GM23338 (cell line): Measurements from ENCODE around the gene CTNNA3. TPM values are rescaled to one million over a fixed set of nuclear protein-coding genes. Genes with fewer than 3 reads are reported as not detected.

ENCODE experiments used
- ATAC-seq: fragments of 200-7000 bp; cut with Tn5 transposase; 3 replicates; pipeline ENCODE4 v1.9.1; 2020
- DNase-seq: peaks from one replicate; pipeline ENCODE4 v3.0.0-alpha.2; 2015; ENCODE audit warnings: low spot score
- H2AFZ ChIP-seq: fragments of 200-600 bp; sonication (generic); 2 replicates; pipeline ENCODE4 v1.8.0; 2016; ENCODE audit warnings: antibody characterized with exemption, mild to moderate bottlenecking, moderate library complexity
- H3F3A ChIP-seq: fragments of 200-600 bp; sonication (generic); replicated peaks from 2 replicates; pipeline ENCODE4 v1.8.0; 2017; ENCODE audit warnings: antibody characterized with exemption, mixed run types, low read depth
- H3K27ac ChIP-seq: fragments of 200-600 bp; sonication (generic); 2 replicates; pipeline ENCODE4 v1.6.1; 2016; ENCODE audit warnings: low read depth
- H3K27me3 ChIP-seq: fragments of 200-600 bp; sonication (generic); 2 replicates; pipeline ENCODE4 v1.8.0; 2016; ENCODE audit warnings: mild to moderate bottlenecking, mixed run types, moderate library complexity; ENCODE audit not compliant: insufficient read depth
- H3K36me3 ChIP-seq: fragments of 200-600 bp; sonication (generic); 2 replicates; pipeline ENCODE4 v1.8.0; 2016; ENCODE audit warnings: mild to moderate bottlenecking; ENCODE audit not compliant: insufficient read depth
- H3K4me1 ChIP-seq: fragments of 200-600 bp; sonication (generic); 2 replicates; pipeline ENCODE4 v1.8.0; 2016; ENCODE audit warnings: mild to moderate bottlenecking, moderate library complexity; ENCODE audit not compliant: insufficient read depth
- H3K4me2 ChIP-seq: fragments of 200-600 bp; sonication (generic); 2 replicates; pipeline ENCODE4 v1.7.1; 2017; ENCODE audit warnings: mixed run types
- H3K4me3 ChIP-seq: fragments of 200-600 bp; sonication (generic); 2 replicates; pipeline ENCODE4 v1.6.1; 2016; ENCODE audit warnings: mixed run types
- H3K79me2 ChIP-seq: fragments of 200-600 bp; sonication (generic); replicated peaks from 2 replicates; pipeline ENCODE4 v1.8.0; 2017; ENCODE audit warnings: mild to moderate bottlenecking; ENCODE audit not compliant: insufficient read depth
- H3K9me2 ChIP-seq: fragments of 200-600 bp; sonication (generic); 2 replicates; pipeline ENCODE4 v1.8.0; 2017; ENCODE audit not compliant: insufficient read depth
- H4K20me1 ChIP-seq: fragments of 200-600 bp; sonication (generic); replicated peaks from 2 replicates; pipeline ENCODE4 v1.8.0; 2017; ENCODE audit warnings: mild to moderate bottlenecking; ENCODE audit not compliant: insufficient read depth
- H3K27ac Mint-ChIP-seq: 2 replicates; pipeline ENCODE4 v1.8.0; 2020; ENCODE audit warnings: inconsistent platforms, mild to moderate bottlenecking, moderate library complexity, mixed read lengths
- H3K27me3 Mint-ChIP-seq: 3 replicates; pipeline ENCODE4 v1.8.0; 2022; ENCODE audit warnings: low read depth, mild to moderate bottlenecking, moderate library complexity, mixed read lengths, inconsistent platforms; ENCODE audit not compliant: insufficient read depth, poor library complexity
- H3K36me3 Mint-ChIP-seq: 3 replicates; pipeline ENCODE4 v1.8.0; 2021; ENCODE audit warnings: low read depth, mild to moderate bottlenecking, inconsistent platforms, moderate library complexity, mixed read lengths
- H3K4me1 Mint-ChIP-seq: 3 replicates; pipeline ENCODE4 v1.8.0; 2020; ENCODE audit warnings: mild to moderate bottlenecking, inconsistent platforms, mixed read lengths
- H3K4me3 Mint-ChIP-seq: 3 replicates; pipeline ENCODE4 v1.8.0; 2021; ENCODE audit warnings: moderate library complexity, mild to moderate bottlenecking, inconsistent platforms, mixed read lengths
- H3K9me3 Mint-ChIP-seq: 3 replicates; pipeline ENCODE4 v1.8.0; 2020; ENCODE audit warnings: moderate library complexity, mild to moderate bottlenecking, inconsistent platforms, mixed read lengths
- CREB1 ChIP-seq: fragments of 250-450 bp; sonication (Bioruptor Pico); IDR thresholded peaks from 2 replicates; pipeline ENCODE4 v1.5.0; 2020; ENCODE audit warnings: low read depth, mild to moderate bottlenecking, moderate library complexity
- ETS1 ChIP-seq: IDR thresholded peaks from 2 replicates; pipeline ENCODE4 v1.6.1; 2016; ENCODE audit warnings: antibody characterized with exemption
- EZH2 ChIP-seq: fragments of 200-600 bp; sonication (generic); IDR thresholded peaks from one replicate; pipeline ENCODE4 v1.8.0; 2017; ENCODE audit warnings: antibody characterized with exemption, mild to moderate bottlenecking, low read depth; ENCODE audit not compliant: unreplicated experiment
- EZH2phosphoT487 ChIP-seq: fragments of 200-600 bp; sonication (generic); IDR thresholded peaks from one replicate; pipeline ENCODE4 v1.8.1; 2018; ENCODE audit warnings: antibody characterized with exemption; ENCODE audit not compliant: unreplicated experiment
- NANOG ChIP-seq: IDR thresholded peaks from 2 replicates; pipeline ENCODE4 v1.6.1; 2016; ENCODE audit warnings: antibody characterized with exemption, borderline replicate concordance
- ZNF114 ChIP-seq: fragments of 250-450 bp; sonication (Bioruptor Pico); IDR thresholded peaks from 2 replicates; pipeline ENCODE4 v1.5.0; 2020; ENCODE audit warnings: mild to moderate bottlenecking, moderate library complexity
- ZNF331 ChIP-seq: fragments of 250-450 bp; sonication (Bioruptor Pico); IDR thresholded peaks from 2 replicates; pipeline ENCODE4 v1.5.0; 2020; ENCODE audit warnings: low read depth, mild to moderate bottlenecking, moderate library complexity
- polyA plus RNA-seq: library from polyadenylated mRNA; unstranded; fragments of >200 nt; fragmentation: Nextera tagmentation; extraction: Ambion mirVana; gene quantifications from 2 replicates; pipeline ENCODE4 v1.2.1, GENCODE V29; 2016
- total RNA-seq: library from RNA; depleted of rRNA; stranded (reverse); fragments of >200 nt; shearing (Covaris generic); gene quantifications from 2 replicates; pipeline ENCODE4 v1.2.3, GENCODE V29; 2014
- TF ChIP-seq, protein P1 (sequence below): IDR thresholded peaks from one replicate; pipeline ENCODE4 v1.6.1; 2018; ENCODE audit warnings: antibody characterized with exemption; ENCODE audit not compliant: unreplicated experiment

Gene CTNNA3
- total and polyA plus RNA-seq, 2 experiments from 2014 or later: 0.71 to 3.3 TPM

DNA sequence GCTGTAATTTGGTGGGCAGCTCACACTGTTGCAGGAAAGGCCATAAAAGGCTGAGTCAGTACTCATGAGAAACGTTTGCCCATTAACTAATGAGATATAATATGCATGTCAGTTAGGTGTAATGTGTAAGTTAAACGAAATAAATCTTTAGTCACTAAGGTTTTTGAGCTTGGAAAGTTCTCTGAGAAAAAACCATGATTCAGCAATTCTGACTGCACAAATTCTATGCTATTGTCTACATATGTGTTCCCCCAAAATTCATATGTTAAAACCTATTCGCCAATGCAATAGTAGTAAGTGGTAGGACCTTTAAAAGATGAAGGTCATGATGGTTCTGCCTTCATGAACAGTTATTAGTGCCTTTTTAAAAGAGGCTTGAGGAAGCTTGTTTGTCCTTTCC, 1329.8 kb downstream of the CTNNA3 start (continued):
- TF ChIP-seq, protein P1, sequence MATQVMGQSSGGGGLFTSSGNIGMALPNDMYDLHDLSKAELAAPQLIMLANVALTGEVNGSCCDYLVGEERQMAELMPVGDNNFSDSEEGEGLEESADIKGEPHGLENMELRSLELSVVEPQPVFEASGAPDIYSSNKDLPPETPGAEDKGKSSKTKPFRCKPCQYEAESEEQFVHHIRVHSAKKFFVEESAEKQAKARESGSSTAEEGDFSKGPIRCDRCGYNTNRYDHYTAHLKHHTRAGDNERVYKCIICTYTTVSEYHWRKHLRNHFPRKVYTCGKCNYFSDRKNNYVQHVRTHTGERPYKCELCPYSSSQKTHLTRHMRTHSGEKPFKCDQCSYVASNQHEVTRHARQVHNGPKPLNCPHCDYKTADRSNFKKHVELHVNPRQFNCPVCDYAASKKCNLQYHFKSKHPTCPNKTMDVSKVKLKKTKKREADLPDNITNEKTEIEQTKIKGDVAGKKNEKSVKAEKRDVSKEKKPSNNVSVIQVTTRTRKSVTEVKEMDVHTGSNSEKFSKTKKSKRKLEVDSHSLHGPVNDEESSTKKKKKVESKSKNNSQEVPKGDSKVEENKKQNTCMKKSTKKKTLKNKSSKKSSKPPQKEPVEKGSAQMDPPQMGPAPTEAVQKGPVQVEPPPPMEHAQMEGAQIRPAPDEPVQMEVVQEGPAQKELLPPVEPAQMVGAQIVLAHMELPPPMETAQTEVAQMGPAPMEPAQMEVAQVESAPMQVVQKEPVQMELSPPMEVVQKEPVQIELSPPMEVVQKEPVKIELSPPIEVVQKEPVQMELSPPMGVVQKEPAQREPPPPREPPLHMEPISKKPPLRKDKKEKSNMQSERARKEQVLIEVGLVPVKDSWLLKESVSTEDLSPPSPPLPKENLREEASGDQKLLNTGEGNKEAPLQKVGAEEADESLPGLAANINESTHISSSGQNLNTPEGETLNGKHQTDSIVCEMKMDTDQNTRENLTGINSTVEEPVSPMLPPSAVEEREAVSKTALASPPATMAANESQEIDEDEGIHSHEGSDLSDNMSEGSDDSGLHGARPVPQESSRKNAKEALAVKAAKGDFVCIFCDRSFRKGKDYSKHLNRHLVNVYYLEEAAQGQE: no peak
- TF ChIP-seq ZNF331 (CRISPR knock-in tag) (no peak), ZNF114 (no peak), NANOG (no peak), CREB1 (CRISPR knock-in tag) (no peak)

DNA sequence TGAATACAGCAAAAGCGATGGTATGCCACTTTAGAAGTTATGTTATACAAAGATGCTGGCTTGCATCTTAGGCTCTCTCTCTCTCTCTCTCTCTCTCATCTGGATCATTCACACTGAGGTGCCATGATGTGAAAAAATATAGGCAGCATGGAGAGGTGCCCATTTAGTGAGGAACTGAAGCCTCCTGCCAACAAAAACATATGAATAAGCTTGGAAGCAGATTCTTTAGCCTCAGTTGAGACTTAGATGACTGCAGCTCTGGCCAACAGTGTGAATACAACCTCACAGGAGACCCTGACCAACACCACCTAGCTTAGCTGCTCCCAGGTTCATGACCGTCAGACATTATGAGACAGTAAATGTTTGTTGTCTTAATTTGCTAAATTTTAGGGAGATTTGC, 1330.3 kb downstream of the CTNNA3 start:
- H4K20me1 ChIP-seq: no peaks in the 10 kb centered on the region
- no peak for DNase-seq

More for the DNA sequence above, 1330.3 kb downstream of the CTNNA3 start:
- H3K27ac Mint-ChIP-seq: peak overlapping the region; percentile 21
- no peaks in the 10 kb centered on the region for H3K79me2 ChIP-seq
- no peaks in the 10 kb centered on the region for H3K4me1 Mint-ChIP-seq
- no peak overlapping the region for H3K4me3 ChIP-seq
- peaks cover 4% of the 10 kb centered on the region for H3K27me3 Mint-ChIP-seq
- H3K4me1 ChIP-seq: no peaks in the 10 kb centered on the region
- H3K9me3 Mint-ChIP-seq: no peaks in the 10 kb centered on the region
- H3K4me3 Mint-ChIP-seq: no peak overlapping the region
- no peaks in the 10 kb centered on the region for H3K9me2 ChIP-seq
- TF ChIP-seq EZH2phosphoT487: no peak
- no peak for TF ChIP-seq ZNF114
- no peak for TF ChIP-seq NANOG
- no peak for TF ChIP-seq ZNF331 (CRISPR knock-in tag)
- no peak for TF ChIP-seq EZH2
- TF ChIP-seq, protein P1: no peak
- TF ChIP-seq ETS1: no peak
- no peaks in the 10 kb centered on the region for H3K36me3 Mint-ChIP-seq
- ATAC-seq: no peak
- H3K4me2 ChIP-seq: no peak overlapping the region
- H3K27me3 ChIP-seq: no peaks in the 10 kb centered on the region
- H3K27ac ChIP-seq: no peak overlapping the region
- no peak overlapping the region for H2AFZ ChIP-seq
- no peaks in the 10 kb centered on the region for H3K36me3 ChIP-seq
- H3F3A ChIP-seq: no peaks in the 10 kb centered on the region
